Measurements from ENCODE around the gene VPS13C. TPM values are rescaled to one million over a fixed set of nuclear protein-coding genes. Genes with fewer than 3 reads are reported as not detected.

Gene VPS13C
- total and polyA plus RNA-seq, 2 experiments from 2014 or later = 10.2 to 20.5 TPM

DNA sequence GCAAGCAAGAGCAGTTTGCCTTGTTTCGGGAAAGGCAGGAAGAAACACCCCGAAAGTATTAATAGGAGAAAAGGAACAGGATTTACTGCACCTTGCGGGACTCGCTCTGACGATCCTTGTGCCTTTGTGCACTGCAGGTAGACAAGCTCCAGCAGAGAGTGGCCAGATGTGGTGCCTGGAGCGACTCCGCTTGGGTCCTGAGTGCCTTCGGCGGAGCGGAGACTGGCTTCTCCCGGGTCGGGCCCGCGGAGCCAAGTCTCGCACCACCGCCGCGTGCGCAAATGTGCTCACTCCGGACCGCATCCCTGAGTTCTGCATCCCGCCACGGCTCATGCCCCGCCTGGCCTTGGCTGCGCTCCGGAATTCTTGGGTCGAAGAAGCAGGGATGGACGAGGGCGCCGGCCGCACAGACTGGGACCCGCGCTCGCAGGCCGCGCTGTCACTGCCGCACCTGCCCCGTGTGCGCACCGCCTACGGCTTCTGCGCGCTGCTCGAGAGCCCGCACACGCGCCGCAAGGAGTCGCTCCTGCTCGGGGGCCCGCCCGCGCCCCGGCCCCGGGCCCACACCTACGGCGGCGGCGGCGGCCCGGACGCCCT is 7.3 kb upstream of the VPS13C start:
- peaks cover 4% of the 10 kb centered on the region; the same call in 1 of the 2 replicates for H3F3A ChIP-seq (replicated peaks; ENCODE audit: low read depth)
- H3K4me3 ChIP-seq = peak overlapping the region; percentile 58
- Mint-ChIP-seq H3K27me3 (ENCODE audit: insufficient read depth, low read depth, poor library complexity) (peaks cover 35% of the 10 kb centered on the region), H3K4me1 (peaks cover 13% of the 10 kb centered on the region), H3K9me3 (no peaks in the 10 kb centered on the region), H3K4me3 (peak overlapping the region; percentile 73), H3K36me3 (ENCODE audit: low read depth) (no peaks in the 10 kb centered on the region; the same call in 2 of the 3 replicates), H3K27ac (no peak overlapping the region)
- H3K27ac ChIP-seq (ENCODE audit: low read depth) = no peak overlapping the region
- H3K36me3 ChIP-seq (ENCODE audit: insufficient read depth) = no peaks in the 10 kb centered on the region
- H3K79me2 ChIP-seq (replicated peaks; ENCODE audit: insufficient read depth) = no peaks in the 10 kb centered on the region
- TF ChIP-seq, protein P1, sequence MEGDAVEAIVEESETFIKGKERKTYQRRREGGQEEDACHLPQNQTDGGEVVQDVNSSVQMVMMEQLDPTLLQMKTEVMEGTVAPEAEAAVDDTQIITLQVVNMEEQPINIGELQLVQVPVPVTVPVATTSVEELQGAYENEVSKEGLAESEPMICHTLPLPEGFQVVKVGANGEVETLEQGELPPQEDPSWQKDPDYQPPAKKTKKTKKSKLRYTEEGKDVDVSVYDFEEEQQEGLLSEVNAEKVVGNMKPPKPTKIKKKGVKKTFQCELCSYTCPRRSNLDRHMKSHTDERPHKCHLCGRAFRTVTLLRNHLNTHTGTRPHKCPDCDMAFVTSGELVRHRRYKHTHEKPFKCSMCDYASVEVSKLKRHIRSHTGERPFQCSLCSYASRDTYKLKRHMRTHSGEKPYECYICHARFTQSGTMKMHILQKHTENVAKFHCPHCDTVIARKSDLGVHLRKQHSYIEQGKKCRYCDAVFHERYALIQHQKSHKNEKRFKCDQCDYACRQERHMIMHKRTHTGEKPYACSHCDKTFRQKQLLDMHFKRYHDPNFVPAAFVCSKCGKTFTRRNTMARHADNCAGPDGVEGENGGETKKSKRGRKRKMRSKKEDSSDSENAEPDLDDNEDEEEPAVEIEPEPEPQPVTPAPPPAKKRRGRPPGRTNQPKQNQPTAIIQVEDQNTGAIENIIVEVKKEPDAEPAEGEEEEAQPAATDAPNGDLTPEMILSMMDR (conservative IDR thresholded peaks at IDR 0.05; ENCODE audit: low read depth in 2 of 2) = 0 out of 4 replicates have a peak, but pooled peaks of 1 of the 2 experiments have one; percentile 10
- no peak for TF ChIP-seq ZNF114 (CRISPR knock-in tag; IDR thresholded peaks at IDR 0.05)
- no peak for TF ChIP-seq EZH2phosphoT487 (IDR thresholded peaks at IDR 0.05; ENCODE audit: unreplicated experiment)
- TF ChIP-seq EZH2 (IDR thresholded peaks at IDR 0.05; ENCODE audit: low read depth, unreplicated experiment) = peak; percentile 14
- no peaks in the 10 kb centered on the region; the same call in 1 of the 2 replicates for H4K20me1 ChIP-seq (replicated peaks; ENCODE audit: insufficient read depth)
- H3K4me2 ChIP-seq = peak overlapping the region; percentile 83
- H2AFZ ChIP-seq = peak overlapping the region; percentile 94
- H3K4me1 ChIP-seq (ENCODE audit: insufficient read depth) = peaks cover 18% of the 10 kb centered on the region; the same call in 1 of the 2 replicates
- H3K9me2 ChIP-seq (ENCODE audit: insufficient read depth) = no peaks in the 10 kb centered on the region
- DNase-seq (ENCODE audit: low spot score) (peak; percentile 64), ATAC-seq (peak; percentile 74)
- H3K27me3 ChIP-seq (ENCODE audit: insufficient read depth) = peaks cover 72% of the 10 kb centered on the region

DNA sequence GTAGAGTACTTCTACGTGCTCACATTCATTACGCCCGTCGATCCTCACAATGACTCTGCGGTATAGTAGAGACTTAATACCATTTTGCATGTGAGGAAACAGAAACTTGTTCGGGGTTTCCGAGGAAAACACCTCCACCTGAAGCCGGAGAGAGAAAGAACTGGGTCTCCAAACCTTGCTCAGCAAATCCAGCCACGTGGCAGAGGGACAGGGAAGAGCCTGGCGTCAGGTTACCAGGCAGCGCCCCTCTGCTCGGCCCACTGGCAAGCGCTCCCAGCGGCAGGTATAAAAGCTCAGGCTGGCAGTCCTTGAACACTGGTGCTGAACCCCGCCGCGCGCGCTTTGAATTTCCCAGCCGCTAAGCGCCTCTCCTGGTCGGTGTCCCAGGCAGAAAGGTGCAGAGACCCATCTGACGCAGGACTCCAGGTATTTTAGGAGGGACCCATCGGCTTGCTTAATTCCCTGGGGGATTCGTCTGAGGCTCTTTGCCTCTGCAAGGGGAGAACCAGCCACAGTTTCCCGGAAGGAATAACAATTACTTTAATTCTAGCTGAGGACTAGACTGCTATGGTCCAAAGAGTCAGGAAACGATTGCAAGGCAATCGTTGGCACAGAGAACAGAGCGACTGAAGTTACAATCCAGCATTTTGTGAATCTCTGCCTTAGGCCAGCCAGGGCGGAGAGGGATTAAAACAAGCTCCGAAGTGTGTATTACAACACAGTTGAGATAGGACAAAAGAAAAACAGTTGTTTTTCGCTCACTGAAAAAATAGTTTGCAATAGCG is 6.6 kb upstream of the VPS13C start, which contains the start of gene C2CD4A:
Gene C2CD4A (plus strand): TSS at position 315 of the 785 bp plus-strand sequence. CDS start 637 bp downstream, outside the sequence.
- no peaks in the 10 kb centered on the region; the same call in 1 of the 2 replicates for H4K20me1 ChIP-seq (replicated peaks; ENCODE audit: insufficient read depth)
- H3K27ac ChIP-seq (ENCODE audit: low read depth) = no peak within 1 kb of the TSS
- H3K36me3 ChIP-seq (ENCODE audit: insufficient read depth) = no peaks in the 10 kb centered on the region
- DNase-seq (ENCODE audit: low spot score) (peak; percentile 97), ATAC-seq (peak; percentile 90)
- H3F3A ChIP-seq (replicated peaks; ENCODE audit: low read depth) = peaks cover 4% of the 10 kb centered on the region; the same call in 1 of the 2 replicates
- no peak within 1 kb of the TSS for H3K27ac Mint-ChIP-seq
- no peaks in the 10 kb centered on the region for H3K9me2 ChIP-seq (ENCODE audit: insufficient read depth)
- peaks cover 13% of the 10 kb centered on the region for H3K4me1 Mint-ChIP-seq
- H3K4me3 ChIP-seq = peak within 1 kb of the TSS; percentile 58
- no peaks in the 10 kb centered on the region; the same call in 2 of the 3 replicates for H3K36me3 Mint-ChIP-seq (ENCODE audit: low read depth)
- H3K27me3 ChIP-seq (ENCODE audit: insufficient read depth) = peaks cover 79% of the 10 kb centered on the region
- no peaks in the 10 kb centered on the region for H3K9me3 Mint-ChIP-seq
- peaks cover 18% of the 10 kb centered on the region; the same call in 1 of the 2 replicates for H3K4me1 ChIP-seq (ENCODE audit: insufficient read depth)
- peak within 1 kb of the TSS; percentile 94 for H2AFZ ChIP-seq
- peak within 1 kb of the TSS; percentile 83 for H3K4me2 ChIP-seq
- peaks cover 38% of the 10 kb centered on the region for H3K27me3 Mint-ChIP-seq (ENCODE audit: insufficient read depth, low read depth, poor library complexity)
- H3K4me3 Mint-ChIP-seq = peak within 1 kb of the TSS; percentile 73
- H3K79me2 ChIP-seq (replicated peaks; ENCODE audit: insufficient read depth) = no peaks in the 10 kb centered on the region
- TF ChIP-seq ZNF114 (CRISPR knock-in tag; IDR thresholded peaks at IDR 0.05) (no peak), ZNF331 (CRISPR knock-in tag; IDR thresholded peaks at IDR 0.05; ENCODE audit: low read depth) (no peak), EZH2 (IDR thresholded peaks at IDR 0.05; ENCODE audit: low read depth, unreplicated experiment) (peak; percentile 66), CREB1 (CRISPR knock-in tag; IDR thresholded peaks at IDR 0.05; ENCODE audit: low read depth) (0 out of 2 replicates have a peak, but pooled peaks have one; percentile 23)
- TF ChIP-seq, protein P2, sequence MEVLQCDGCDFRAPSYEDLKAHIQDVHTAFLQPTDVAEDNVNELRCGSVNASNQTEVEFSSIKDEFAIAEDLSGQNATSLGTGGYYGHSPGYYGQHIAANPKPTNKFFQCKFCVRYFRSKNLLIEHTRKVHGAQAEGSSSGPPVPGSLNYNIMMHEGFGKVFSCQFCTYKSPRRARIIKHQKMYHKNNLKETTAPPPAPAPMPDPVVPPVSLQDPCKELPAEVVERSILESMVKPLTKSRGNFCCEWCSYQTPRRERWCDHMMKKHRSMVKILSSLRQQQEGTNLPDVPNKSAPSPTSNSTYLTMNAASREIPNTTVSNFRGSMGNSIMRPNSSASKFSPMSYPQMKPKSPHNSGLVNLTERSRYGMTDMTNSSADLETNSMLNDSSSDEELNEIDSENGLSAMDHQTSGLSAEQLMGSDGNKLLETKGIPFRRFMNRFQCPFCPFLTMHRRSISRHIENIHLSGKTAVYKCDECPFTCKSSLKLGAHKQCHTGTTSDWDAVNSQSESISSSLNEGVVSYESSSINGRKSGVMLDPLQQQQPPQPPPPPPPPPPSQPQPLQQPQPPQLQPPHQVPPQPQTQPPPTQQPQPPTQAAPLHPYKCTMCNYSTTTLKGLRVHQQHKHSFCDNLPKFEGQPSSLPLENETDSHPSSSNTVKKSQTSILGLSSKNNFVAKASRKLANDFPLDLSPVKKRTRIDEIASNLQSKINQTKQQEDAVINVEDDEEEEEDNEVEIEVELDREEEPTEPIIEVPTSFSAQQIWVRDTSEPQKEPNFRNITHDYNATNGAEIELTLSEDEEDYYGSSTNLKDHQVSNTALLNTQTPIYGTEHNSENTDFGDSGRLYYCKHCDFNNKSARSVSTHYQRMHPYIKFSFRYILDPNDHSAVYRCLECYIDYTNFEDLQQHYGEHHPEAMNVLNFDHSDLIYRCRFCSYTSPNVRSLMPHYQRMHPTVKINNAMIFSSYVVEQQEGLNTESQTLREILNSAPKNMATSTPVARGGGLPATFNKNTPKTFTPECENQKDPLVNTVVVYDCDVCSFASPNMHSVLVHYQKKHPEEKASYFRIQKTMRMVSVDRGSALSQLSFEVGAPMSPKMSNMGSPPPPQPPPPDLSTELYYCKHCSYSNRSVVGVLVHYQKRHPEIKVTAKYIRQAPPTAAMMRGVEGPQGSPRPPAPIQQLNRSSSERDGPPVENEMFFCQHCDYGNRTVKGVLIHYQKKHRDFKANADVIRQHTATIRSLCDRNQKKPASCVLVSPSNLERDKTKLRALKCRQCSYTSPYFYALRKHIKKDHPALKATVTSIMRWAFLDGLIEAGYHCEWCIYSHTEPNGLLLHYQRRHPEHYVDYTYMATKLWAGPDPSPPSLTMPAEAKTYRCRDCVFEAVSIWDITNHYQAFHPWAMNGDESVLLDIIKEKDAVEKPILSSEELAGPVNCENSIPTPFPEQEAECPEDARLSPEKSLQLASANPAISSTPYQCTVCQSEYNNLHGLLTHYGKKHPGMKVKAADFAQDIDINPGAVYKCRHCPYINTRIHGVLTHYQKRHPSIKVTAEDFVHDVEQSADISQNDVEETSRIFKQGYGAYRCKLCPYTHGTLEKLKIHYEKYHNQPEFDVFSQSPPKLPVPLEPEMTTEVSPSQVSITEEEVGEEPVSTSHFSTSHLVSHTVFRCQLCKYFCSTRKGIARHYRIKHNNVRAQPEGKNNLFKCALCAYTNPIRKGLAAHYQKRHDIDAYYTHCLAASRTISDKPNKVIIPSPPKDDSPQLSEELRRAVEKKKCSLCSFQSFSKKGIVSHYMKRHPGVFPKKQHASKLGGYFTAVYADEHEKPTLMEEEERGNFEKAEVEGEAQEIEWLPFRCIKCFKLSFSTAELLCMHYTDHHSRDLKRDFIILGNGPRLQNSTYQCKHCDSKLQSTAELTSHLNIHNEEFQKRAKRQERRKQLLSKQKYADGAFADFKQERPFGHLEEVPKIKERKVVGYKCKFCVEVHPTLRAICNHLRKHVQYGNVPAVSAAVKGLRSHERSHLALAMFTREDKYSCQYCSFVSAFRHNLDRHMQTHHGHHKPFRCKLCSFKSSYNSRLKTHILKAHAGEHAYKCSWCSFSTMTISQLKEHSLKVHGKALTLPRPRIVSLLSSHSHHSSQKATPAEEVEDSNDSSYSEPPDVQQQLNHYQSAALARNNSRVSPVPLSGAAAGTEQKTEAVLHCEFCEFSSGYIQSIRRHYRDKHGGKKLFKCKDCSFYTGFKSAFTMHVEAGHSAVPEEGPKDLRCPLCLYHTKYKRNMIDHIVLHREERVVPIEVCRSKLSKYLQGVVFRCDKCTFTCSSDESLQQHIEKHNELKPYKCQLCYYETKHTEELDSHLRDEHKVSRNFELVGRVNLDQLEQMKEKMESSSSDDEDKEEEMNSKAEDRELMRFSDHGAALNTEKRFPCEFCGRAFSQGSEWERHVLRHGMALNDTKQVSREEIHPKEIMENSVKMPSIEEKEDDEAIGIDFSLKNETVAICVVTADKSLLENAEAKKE (CRISPR knock-in tag; IDR thresholded peaks at IDR 0.05) = no peak

All from GM23338 (cell line).